GM19099 (cell line): ENCODE measurements around the gene NHEJ1.

Experiments
- POLR2A ChIP-seq: IDR thresholded peaks from 3 replicates; pipeline ENCODE4 v1.6.1; 2011; ENCODE audit warnings: low read depth; ENCODE audit not compliant: insufficient read length; ENCODE audit errors: extremely low read depth

Gene NHEJ1

DNA sequence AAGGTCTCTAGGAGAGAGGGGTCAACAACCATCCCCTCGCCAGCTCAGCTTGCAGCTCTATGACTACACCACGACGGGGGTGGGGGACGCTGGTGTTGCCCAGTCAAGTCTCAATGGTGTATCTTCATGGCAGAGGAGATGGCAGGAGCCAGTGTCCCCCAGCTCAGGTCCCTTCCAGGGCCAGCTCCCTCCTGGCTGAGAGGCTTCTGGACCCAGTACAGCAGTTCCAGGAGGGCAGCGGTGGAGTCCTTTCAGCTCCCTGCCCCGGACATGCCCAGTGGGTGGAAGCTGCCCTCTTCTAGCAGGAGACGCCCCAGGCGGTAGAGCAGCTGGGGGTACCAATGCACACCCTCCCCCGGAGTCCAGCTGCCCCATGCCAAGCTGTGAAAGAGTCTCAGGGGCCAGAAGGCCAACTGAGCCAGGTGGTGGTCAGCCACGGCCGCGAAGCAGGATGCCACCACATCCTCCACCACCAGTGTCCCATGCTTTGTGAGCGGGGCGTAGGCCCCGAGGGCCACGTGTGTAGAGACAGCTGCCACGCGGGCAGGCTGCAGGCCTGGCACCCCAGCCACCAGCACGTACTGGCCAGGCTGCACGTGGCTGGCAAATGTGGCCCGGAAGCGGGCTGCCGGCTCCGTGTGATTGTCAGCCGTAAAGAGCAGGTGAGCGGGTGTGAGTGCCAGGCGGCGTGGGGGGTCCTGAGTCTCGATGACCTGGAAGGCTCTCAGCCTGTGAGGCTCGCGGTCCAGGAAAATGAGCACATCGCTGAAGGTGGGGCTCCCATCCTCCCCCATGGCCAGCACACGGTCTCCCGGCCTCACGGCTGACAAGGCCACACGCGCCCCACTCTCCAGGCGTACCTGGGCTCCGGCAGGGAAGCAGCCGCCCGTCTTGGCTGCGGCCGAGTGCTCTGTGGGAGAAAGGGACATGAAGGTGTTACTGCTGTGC, 105.4 kb downstream of the NHEJ1 start:
- TF ChIP-seq POLR2A, result no peak

DNA sequence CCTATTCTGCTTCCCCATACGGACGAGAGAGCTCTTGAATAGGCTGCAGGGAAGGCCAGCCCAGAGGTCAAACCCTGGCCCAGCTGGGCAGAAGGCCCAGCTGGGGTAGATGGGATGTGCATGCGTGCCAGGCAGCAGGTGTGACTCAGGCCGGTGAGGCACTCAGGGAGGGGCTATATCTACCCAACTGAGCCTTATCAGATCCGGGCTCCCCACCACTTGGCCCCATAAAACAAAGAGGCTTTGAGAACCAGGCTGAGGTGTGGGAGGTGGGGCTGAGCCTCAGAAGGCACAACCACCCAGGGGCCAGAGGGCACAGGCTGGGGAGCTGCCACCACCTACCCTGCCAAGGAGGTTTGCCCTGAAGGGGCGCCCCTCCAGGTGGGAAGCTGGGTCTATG, 111.3 kb downstream of the NHEJ1 start:
- TF ChIP-seq POLR2A, result no peak

DNA sequence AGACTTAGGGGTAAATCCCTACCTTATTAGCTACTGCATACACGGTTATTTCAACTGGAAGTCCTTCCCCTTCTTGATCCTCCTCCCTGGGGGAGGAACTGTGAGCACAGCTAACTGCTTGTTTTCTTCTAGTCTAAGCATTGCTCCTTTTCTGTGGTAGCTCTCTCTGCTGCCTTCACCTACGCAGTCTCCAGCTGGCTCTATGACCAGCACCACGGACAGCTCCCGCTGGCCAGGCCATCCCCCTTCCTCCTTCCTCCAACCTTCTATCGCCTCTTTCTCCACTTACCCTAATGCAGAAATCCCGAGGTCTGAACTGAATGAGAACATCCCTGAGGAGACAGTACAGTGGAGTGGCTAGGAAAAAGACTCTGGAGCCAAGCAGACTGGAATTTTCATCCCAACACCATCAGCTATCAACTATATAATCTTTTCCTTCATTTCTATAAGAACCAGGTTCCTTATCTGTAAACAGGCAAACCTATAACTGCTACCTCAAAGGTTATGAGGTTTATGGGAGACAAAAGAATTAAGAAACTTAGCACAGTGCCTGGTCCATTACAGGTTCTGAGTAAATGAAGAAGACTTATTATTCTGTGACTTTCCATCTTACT, 114.6 kb downstream of the NHEJ1 start:
- no peak for TF ChIP-seq POLR2A

DNA sequence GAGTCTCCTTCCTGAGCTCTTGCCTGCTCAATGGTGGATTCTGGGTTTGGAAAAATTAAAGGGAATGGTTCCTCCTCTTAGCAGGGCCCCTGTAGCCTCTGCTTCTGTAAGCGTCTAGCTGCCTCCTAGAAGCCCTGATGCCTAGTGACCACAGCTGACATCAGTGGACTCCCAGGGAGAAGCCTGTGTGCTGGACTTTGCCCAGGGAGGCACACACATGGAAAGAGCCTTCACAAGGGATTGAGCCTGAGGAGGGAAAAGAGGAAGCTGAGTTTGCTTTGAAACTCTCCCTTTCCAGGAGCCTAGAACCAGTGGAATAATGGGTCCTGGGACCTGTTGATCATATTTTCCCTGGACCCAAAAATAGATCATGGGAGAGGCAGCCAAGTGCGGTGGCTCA, 117.9 kb downstream of the NHEJ1 start:
- TF ChIP-seq POLR2A, result no peak

DNA sequence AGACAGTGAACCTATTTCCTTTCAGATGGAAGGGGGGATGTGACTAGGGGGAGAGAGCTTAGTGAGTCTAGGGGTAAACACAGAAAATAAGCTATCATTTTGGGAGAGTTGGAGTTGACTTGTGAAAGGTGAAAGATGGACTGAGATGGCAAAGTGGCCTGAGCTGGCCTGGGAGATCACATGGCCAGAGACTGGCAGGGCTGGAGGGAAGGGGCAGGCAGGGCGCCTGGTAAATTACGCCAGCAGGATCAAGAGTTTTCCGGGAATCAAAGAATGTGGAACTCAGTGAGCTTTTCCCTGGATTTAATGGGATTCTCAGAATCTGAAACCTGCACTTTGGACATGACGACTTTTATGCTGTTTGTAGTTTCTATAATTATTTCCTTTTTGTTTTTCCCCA, 118.5 kb downstream of the NHEJ1 start:
- no peak for TF ChIP-seq POLR2A

DNA sequence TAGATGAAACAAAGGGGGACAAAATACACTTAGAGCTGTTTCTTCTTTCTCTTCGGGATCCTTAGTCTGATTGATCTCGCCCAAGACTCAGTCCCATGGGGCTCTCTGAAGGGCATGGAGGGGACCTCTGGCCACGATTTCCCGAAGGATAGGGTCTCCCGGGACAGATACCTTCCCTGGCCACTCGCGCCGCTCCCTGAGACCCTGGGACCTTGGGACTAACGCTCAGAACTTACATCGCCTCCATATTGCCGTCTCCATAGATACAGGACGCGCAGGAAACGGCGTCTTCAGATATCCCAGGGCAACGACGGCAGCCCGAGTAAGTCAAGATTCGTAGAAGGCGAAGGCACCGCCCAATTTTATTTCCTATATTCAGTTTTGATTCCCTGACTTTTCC, 119.4 kb downstream of the NHEJ1 start, which contains the start of gene CFAP65:
Gene CFAP65 (minus strand): TSS at position 265 of the 400 bp plus-strand sequence. CDS start 2,468 bp downstream, outside the sequence.
- TF ChIP-seq POLR2A, result no peak

DNA sequence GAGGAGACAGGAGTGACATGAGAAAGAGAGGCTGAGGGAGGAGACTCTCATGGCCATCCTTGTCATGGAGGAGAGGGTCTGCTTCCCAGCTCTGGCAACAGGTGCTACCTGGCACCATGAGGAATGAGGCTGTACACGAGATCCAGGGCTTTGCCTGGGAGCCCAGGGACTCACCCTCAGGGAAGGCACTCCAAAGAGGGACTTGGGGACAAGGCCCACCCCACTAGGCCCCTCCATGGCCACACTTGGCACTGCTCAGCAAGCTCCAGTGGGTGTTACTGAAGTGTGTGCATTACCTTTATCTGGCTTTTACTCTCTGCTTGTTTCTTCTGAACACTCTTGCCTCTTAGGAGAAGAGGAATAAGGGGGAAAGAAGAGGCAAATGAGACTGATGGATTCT, 122.0 kb downstream of the NHEJ1 start:
- no peak for TF ChIP-seq POLR2A

DNA sequence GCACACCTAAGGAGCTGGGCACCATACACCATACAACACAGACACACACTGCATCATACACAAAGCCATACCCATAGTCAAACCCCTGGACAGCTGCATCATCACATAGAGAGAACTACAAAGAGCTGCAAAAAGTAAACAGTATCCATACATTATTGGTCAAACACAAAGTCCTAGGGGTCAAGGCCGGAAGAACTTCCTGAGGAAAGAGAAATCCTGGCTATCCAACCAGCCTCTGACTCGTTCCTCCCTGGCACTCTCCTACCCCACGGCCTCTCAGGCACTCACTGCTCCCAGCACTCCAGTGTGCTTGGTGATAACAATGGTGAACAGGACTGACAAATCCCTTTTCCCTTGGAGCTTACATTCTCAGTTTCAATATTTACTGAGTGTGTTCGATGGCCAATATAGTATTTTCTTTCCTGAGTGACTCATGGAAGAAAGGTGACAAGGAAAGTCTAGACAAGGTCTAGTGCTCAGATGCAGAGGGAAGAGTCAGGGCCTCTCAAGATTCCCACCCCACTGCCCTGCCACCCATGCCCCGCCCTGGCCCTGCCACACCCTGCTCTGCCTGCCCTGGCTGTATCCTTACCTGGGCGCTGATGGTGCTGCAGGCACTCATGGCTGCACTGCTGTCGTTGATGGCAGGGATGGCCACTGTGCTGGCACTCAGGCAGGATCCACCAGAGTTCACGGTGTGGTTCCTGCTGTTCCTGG, 122.7 kb downstream of the NHEJ1 start:
- TF ChIP-seq POLR2A, result no peak

DNA sequence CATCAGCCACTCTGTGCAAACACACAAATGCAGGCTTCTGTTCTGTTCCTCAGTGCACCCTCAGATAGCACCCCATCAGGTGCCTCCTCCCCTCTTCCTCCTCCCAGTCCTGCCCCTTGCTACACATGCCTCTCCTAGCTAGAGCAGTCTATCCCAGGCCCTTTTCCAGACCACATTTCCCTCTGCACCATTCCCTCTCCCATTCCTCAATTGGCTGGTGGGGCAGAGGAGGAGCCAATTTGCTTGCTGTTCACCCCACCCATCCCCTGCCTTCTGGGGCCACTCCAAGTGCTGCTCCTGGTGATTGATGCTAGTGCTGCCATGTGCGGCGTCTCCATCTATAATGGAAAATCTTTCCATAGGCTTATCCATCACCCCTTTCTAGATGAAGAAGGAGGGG, 124.7 kb downstream of the NHEJ1 start:
- TF ChIP-seq POLR2A, result no peak

DNA sequence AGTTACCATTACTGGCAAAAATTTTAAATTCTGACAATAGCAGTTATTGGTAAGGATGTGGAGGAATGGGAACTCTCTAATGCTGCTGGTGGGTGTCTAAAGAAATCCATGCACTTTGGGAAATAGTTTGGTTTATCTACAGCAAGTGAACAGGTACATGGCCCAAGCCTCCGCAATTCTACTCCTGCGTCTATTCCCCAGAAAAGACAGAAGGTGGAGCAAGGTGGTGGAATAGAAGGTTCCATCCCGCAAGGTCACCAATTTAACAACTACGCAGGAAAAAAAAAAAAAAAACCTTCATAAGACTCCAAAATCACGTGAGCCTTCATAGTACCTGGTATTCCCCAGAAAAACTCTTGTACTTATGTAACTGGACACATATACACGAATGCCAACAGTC, 125.8 kb downstream of the NHEJ1 start:
- TF ChIP-seq POLR2A, result no peak

DNA sequence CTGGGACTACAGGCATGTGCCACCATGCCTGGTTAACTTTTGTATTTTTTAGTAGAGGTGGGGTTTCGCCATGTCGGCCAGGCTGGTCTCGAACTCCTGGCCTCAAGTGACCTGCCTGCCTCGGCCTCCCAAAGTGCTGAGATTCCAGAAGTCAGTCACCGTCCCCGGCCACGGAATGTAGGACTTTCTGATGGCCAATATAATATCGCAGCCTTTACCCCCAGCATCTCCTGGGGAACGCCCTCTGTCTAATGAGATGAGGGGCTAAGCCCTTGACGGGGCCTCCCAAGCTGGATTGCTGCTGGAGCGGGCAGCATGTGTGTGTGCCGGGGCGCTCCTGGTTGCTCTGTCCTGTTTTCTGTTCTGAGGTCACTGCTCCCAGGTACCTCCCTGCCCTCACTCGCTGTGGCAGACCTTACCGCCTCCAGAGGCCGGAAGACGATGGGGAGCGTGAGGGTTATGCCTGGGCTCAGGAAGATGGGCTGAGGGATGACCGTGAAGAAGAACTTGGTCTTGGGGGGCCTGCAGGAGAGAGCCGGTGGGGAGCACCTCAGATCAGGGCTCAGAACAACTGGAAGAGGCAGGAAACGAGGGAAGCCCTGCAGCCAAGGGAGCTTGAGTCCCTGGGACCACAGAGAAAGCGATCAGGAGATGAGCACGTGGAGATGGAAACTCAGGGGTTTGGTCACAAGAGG, 128.4 kb downstream of the NHEJ1 start:
- TF ChIP-seq POLR2A, result no peak

DNA sequence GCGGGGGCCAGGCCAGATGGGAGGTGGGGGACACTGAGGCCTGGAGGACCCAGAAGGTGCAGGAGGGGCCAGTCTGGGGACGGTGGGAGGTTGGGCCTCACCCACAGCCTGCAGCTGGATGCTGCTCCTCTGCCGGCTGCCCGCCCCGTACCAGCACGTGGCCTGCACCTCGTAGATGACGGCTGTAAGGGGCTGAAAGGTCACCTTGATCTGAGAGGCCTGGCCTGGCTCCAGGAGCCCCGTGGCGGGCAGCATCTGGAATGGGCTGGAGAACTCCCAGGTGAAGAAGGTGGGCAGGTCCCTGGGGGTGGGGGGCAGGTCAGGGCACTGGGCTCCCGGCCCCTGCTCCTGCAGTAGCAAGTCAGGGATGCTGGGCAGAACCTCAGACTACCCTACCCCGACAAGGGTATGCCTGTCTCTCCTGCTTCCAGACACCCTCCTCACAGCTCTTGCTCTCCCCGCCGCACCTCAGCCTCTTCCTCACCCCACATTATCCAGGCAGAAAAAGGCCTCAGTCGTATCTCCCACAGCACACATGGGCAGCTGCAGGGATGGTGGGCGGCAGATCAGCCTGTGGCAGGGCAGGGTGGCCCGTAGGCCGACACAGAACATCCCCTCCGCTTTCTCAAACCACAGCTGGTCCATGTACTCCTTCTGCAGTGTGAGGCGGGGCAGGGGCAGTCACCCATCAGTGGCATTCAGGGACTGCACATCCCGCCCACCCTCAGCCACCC, 129.4 kb downstream of the NHEJ1 start:
- TF ChIP-seq POLR2A, result no peak

DNA sequence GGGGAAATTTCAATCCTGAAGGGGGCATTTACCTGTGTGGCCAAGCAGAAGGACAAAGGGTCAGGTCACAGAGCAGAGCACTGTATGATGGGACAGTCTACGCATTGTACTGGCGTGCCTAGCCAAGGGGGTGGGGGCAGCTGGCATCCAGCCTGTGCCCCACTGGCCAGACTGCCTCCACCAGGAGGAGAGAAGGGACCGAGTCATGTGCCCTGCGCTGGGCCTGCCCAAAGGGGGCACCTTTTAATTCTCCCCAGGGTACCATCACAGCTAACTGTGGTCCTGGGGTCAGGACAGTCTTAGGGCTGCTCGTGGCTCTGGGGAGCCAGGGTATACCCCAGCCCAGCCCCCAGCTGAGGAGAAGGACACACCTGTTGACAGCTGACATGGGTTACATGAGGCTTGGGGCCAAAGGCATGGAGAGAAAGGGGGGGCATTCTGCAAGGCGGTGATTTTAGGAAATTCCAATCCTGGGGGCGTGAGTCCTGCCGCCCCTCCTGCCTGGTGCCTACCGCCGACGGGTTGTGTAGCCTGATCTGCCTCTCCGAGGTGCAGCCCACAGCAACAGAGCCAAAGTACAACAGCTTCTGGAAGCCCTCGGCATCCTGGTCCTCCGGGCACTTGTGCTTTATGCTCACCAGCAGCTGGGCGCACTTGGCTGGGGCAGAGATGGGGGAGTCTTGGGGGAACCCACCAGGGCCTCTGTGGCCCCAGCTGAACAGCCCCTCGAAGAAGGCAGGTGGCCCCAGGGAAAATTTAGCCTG, 130.3 kb downstream of the NHEJ1 start:
- no peak for TF ChIP-seq POLR2A

DNA sequence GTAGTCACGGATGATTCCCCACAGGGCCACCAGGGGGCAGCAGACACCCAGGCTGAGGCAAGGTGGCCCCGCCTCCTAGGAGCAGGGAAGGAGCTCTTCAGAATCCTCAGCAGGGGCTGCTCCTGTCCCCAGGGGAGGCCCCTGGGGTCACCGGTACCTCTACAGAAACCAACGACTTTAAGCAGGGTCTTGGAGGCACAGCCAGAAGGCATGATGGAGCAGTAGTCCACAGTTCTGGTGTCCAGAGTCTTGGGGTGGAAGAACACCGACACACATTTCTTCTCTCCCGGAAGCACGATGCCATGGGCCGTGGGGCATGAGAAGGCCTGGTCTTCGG, 130.8 kb downstream of the NHEJ1 start:
- no peak for TF ChIP-seq POLR2A
